IMR-90 (cell line): ENCODE measurements around the gene HOXB1. TPM values are rescaled to one million over a fixed set of nuclear protein-coding genes. Genes with fewer than 3 reads are reported as not detected.

Experiments
- ATAC-seq: fragments of 200-7000 bp; cut with Tn5 transposase; 2 replicates; pipeline ENCODE4 v1.9.1; 2020; ENCODE audit warnings: low read depth, mild to moderate bottlenecking, moderate library complexity
- BruUV-seq: library from RNA; stranded (reverse); fragments of 400-500 nt; replicated peaks from 2 replicates; lab custom pipeline; 2021; lab: Mats Ljungman, UMichigan
- CTCF ChIA-PET: fragments of 300-600 bp; formaldehyde crosslinking; extraction: SDS; loops from one replicate; lab custom pipeline; 2021; ENCODE audit warnings: antibody characterized with exemption; lab: Yijun Ruan, JAX
- POLR2A ChIA-PET: fragments of 300-600 bp; sonication (Branson Sonifier 250); formaldehyde crosslinking; loops from one replicate; lab custom pipeline; 2022; ENCODE audit warnings: antibody characterized with exemption; ENCODE audit not compliant: unreplicated experiment; lab: Charles Lee
- DNase-seq: peaks from one replicate; pipeline ENCODE4 v3.0.0; 2013
- H2AFZ ChIP-seq: replicated peaks from 2 replicates; pipeline ENCODE3; 2013; ENCODE audit warnings: low read length, mild to moderate bottlenecking; ENCODE audit not compliant: poor library complexity
- H2AK5ac ChIP-seq: 2 replicates; pipeline ENCODE4 v1.6.1; 2013; ENCODE audit warnings: low read depth, low read length, inconsistent platforms
- H2AK9ac ChIP-seq: replicated peaks from 2 replicates; pipeline ENCODE3; 2013; ENCODE audit warnings: mild to moderate bottlenecking, low read depth, low read length, moderate library complexity; ENCODE audit not compliant: poor library complexity
- H2BK120ac ChIP-seq: 2 replicates; pipeline ENCODE4 v1.6.1; 2013; ENCODE audit warnings: low read depth, low read length, inconsistent platforms
- H2BK15ac ChIP-seq: 3 replicates; pipeline ENCODE4 v1.6.1; 2013; ENCODE audit warnings: low read depth, low read length, inconsistent platforms
- H2BK20ac ChIP-seq: 2 replicates; pipeline ENCODE4 v1.6.1; 2013; ENCODE audit warnings: low read depth, mild to moderate bottlenecking, inconsistent platforms, low read length, moderate library complexity
- H2BK5ac ChIP-seq: 2 replicates; pipeline ENCODE4 v1.6.1; 2013; ENCODE audit warnings: mild to moderate bottlenecking, low read depth, low read length, inconsistent platforms; ENCODE audit not compliant: poor library complexity, severe bottlenecking
- H3K14ac ChIP-seq: replicated peaks from 2 replicates; pipeline ENCODE4 v1.6.1; 2013; ENCODE audit warnings: low read depth, low read length, inconsistent platforms
- H3K18ac ChIP-seq: 2 replicates; pipeline ENCODE4 v1.6.1; 2013; ENCODE audit warnings: low read depth, low read length, control low read depth
- H3K23ac ChIP-seq: 2 replicates; pipeline ENCODE4 v1.6.1; 2013; ENCODE audit warnings: low read depth, low read length, inconsistent platforms
- H3K27ac ChIP-seq: 2 replicates; pipeline ENCODE4 v1.5.1; 2013; ENCODE audit warnings: mild to moderate bottlenecking, control low read depth, low read length; ENCODE audit not compliant: insufficient read depth
- H3K27me3 ChIP-seq: 2 replicates; pipeline ENCODE4 v1.6.1; 2013; ENCODE audit warnings: low read length; ENCODE audit not compliant: control insufficient read depth, insufficient read depth
- H3K36me3 ChIP-seq: 2 replicates; pipeline ENCODE4 v1.6.1; 2013; ENCODE audit warnings: low read length, mixed read lengths; ENCODE audit not compliant: control insufficient read depth, insufficient read depth
- H3K4ac ChIP-seq: 2 replicates; pipeline ENCODE4 v1.6.1; 2013; ENCODE audit warnings: low read depth, low read length, inconsistent platforms
- H3K4me1 ChIP-seq: 2 replicates; pipeline ENCODE4 v1.6.1; 2013; ENCODE audit warnings: low read length, mixed read lengths; ENCODE audit not compliant: control insufficient read depth, insufficient read depth
- H3K4me2 ChIP-seq: 2 replicates; pipeline ENCODE4 v1.6.1; 2013; ENCODE audit warnings: low read depth, mild to moderate bottlenecking, control low read depth, low read length, moderate library complexity
- H3K4me3 ChIP-seq: 2 replicates; pipeline ENCODE4 v1.5.1; 2013; ENCODE audit warnings: low read depth, mild to moderate bottlenecking, control low read depth, low read length, moderate library complexity; ENCODE audit not compliant: insufficient read depth
- H3K56ac ChIP-seq: 2 replicates; pipeline ENCODE4 v1.6.1; 2013; ENCODE audit warnings: low read length, inconsistent platforms; ENCODE audit not compliant: insufficient read depth; ENCODE audit errors: extremely low read depth
- H3K79me1 ChIP-seq, 2 experiments: 2 replicates each; pipeline ENCODE4 v1.6.1; 2013; ENCODE audit warnings: low read length in 2 of 2, inconsistent platforms in 1 of 2, low read depth in 1 of 2
- H3K9ac ChIP-seq: 2 replicates; pipeline ENCODE4 v1.6.1; 2013; ENCODE audit warnings: low read depth, low read length, control low read depth
- H3K9me1 ChIP-seq: 2 replicates; pipeline ENCODE4 v1.6.1; 2013; ENCODE audit warnings: low read length, inconsistent platforms; ENCODE audit not compliant: insufficient read depth
- H3K9me3 ChIP-seq: 2 replicates; pipeline ENCODE4 v1.6.1; 2013; ENCODE audit warnings: low read length; ENCODE audit not compliant: control insufficient read depth, insufficient read depth
- H4K20me1 ChIP-seq: 2 replicates; pipeline ENCODE4 v1.6.1; 2013; ENCODE audit warnings: low read length, inconsistent platforms; ENCODE audit not compliant: insufficient read depth
- H4K5ac ChIP-seq: 2 replicates; pipeline ENCODE4 v1.6.1; 2013; ENCODE audit warnings: mild to moderate bottlenecking, low read depth, low read length, control low read depth
- H4K8ac ChIP-seq, 2 experiments: 2 replicates each; pipeline ENCODE4 v1.6.1; 2013; ENCODE audit warnings: low read depth in 2 of 2, low read length in 2 of 2, control low read depth in 1 of 2, inconsistent platforms in 1 of 2
- H4K91ac ChIP-seq: 2 replicates; pipeline ENCODE4 v1.6.1; 2013; ENCODE audit warnings: low read depth, low read length, inconsistent platforms; ENCODE audit not compliant: insufficient read depth
- BHLHE40 ChIP-seq: fragments of 150-350 bp; IDR thresholded peaks from 2 replicates; pipeline ENCODE4 v1.6.1; 2016; ENCODE audit warnings: mild to moderate bottlenecking, low read depth, low read length
- CEBPB ChIP-seq: IDR thresholded peaks from 2 replicates; pipeline ENCODE4 v1.6.1; 2012; ENCODE audit warnings: low read depth, low read length, improper control_type of control experiment
- CHD1 ChIP-seq: IDR thresholded peaks from 2 replicates; pipeline ENCODE4 v1.6.1; 2012; ENCODE audit warnings: low read depth, low read length, improper control_type of control experiment
- CTCF ChIP-seq: conservative IDR thresholded peaks from 2 replicates; pipeline ENCODE4 v1.5.1; 2012; ENCODE audit warnings: mild to moderate bottlenecking, low read depth, low read length, improper control_type of control experiment
- ELK1 ChIP-seq: fragments of 150-350 bp; IDR thresholded peaks from 2 replicates; pipeline ENCODE4 v1.6.1; 2016; ENCODE audit warnings: low read depth, mild to moderate bottlenecking, low read length, moderate library complexity, borderline replicate concordance
- FOS ChIP-seq: fragments of 150-350 bp; IDR thresholded peaks from 2 replicates; pipeline ENCODE4 v1.6.1; 2016; ENCODE audit warnings: low read depth, low read length
- MAFK ChIP-seq: IDR thresholded peaks from 2 replicates; pipeline ENCODE4 v1.6.1; 2012; ENCODE audit warnings: low read depth, low read length, improper control_type of control experiment
- MAZ ChIP-seq: IDR thresholded peaks from 2 replicates; pipeline ENCODE4 v1.6.1; 2012; ENCODE audit warnings: low read depth, mild to moderate bottlenecking, low read length, improper control_type of control experiment, moderate library complexity, borderline replicate concordance
- MXI1 ChIP-seq: IDR thresholded peaks from 2 replicates; pipeline ENCODE4 v1.6.1; 2012; ENCODE audit warnings: low read depth, mild to moderate bottlenecking, low read length, moderate library complexity, borderline replicate concordance
- NFE2L2 ChIP-seq: fragments of 150-350 bp; IDR thresholded peaks from 2 replicates; pipeline ENCODE4 v1.6.1; 2016; ENCODE audit warnings: low read depth, mild to moderate bottlenecking, low read length
- POLR2A ChIP-seq: IDR thresholded peaks from 2 replicates; pipeline ENCODE4 v1.6.1; 2012; ENCODE audit warnings: mild to moderate bottlenecking, low read depth, low read length
- RAD21 ChIP-seq: IDR thresholded peaks from 2 replicates; pipeline ENCODE4 v1.6.1; 2012; ENCODE audit warnings: low read length, improper control_type of control experiment
- RCOR1 ChIP-seq: IDR thresholded peaks from 2 replicates; pipeline ENCODE4 v1.6.1; 2012; ENCODE audit warnings: mild to moderate bottlenecking, low read length, improper control_type of control experiment; ENCODE audit not compliant: insufficient replicate concordance
- RFX5 ChIP-seq: IDR thresholded peaks from 2 replicates; pipeline ENCODE4 v1.8.0; 2012; ENCODE audit warnings: low read depth, mild to moderate bottlenecking, low read length, moderate library complexity
- SMC3 ChIP-seq: fragments of 150-350 bp; IDR thresholded peaks from 2 replicates; pipeline ENCODE4 v1.6.1; 2016; ENCODE audit warnings: low read depth, mild to moderate bottlenecking, antibody characterized with exemption, low read length, moderate library complexity
- USF2 ChIP-seq: fragments of 150-350 bp; IDR thresholded peaks from 2 replicates; pipeline ENCODE4 v1.6.1; 2017; ENCODE audit warnings: mild to moderate bottlenecking, antibody characterized with exemption, low read length, low read depth
- WGBS, 2 experiments: methylation state at CpG; one replicate each; pipeline versions ENCODE4 v1.1.5 to v1.1.7; 2013; ENCODE audit warnings: missing lambda C conversion rate in 2 of 2; ENCODE audit not compliant: insufficient read length in 1 of 2; ENCODE audit errors: extremely low coverage in 2 of 2; 5-methylcytosine and 5-hydroxymethylcytosine counted together
- dilution Hi-C: fragments of 300-500 bp; cut with HindIII; formaldehyde crosslinking; loops from one replicate; pipeline ENCODE4 v1.14.3; 2018; ENCODE audit warnings: low sequenced_read_pairs; ENCODE audit not compliant: unreplicated experiment
- in situ Hi-C: fragments of 300-500 bp; cut with MboI; formaldehyde crosslinking; loops from 3 replicates; pipeline ENCODE4 v1.14.3; 2019; ENCODE audit warnings: low sequenced_read_pairs, inconsistent platforms, mixed read lengths
- intact Hi-C: fragments of 100-400 bp; cut with micrococcal nuclease; formaldehyde crosslinking; loops from 2 replicates; pipeline ENCODE4 v1.10.0; 2022
- polyA plus RNA-seq, 3 experiments: library from polyadenylated mRNA; depleted of rRNA; stranded (reverse); fragments of >200 nt; gene quantifications; 2 replicates each; pipeline ENCODE4 v1.2.3, GENCODE V29; 2012; ENCODE audit warnings: low replicate concordance in 1 of 3
- total RNA-seq: library from RNA; depleted of rRNA; stranded (reverse); fragments of >200 nt; gene quantifications from 2 replicates; pipeline ENCODE4 v1.2.3, GENCODE V29; 2012

HOXB1 gene
- total and polyA plus RNA-seq, 2 of the 4 experiments (the other 2 are of a cell fraction), result not detected

- H3K56ac ChIP-seq, result peak overlapping the region; percentile 87
- H3K4me1 ChIP-seq, result peaks cover 19% of the 10 kb centered on the region
- H2BK5ac ChIP-seq, result peak overlapping the region; percentile 96
- peak overlapping the region; percentile 96 for H3K4ac ChIP-seq
- POLR2A ChIA-PET, result interaction anchor here (0.7 to 2.0 kb wide), 6 partner anchors 10 to 110 kb away, joined by 3 to 14 read pairs (median 3); partner anchors contain the start of gene HOXB5
- peak overlapping the region; percentile 89 for H4K91ac ChIP-seq
- peaks cover 21% of the 10 kb centered on the region for H3K9me1 ChIP-seq
- BruUV-seq, result no TSS peak
- peak overlapping the region; percentile 88 for H3K18ac ChIP-seq
- H3K4me3 ChIP-seq, result no peak overlapping the region
- H3K27ac ChIP-seq, result peak overlapping the region; percentile 86
- peak overlapping the region; percentile 76 for H4K5ac ChIP-seq
- dilution Hi-C loops, result no loop called here
- H3K27me3 ChIP-seq, result no peaks in the 10 kb centered on the region
- H2BK15ac ChIP-seq, result peak overlapping the region; percentile 98
- ATAC-seq (peak; percentile 12), DNase-seq (no peak)
- no peak for TF ChIP-seq BHLHE40
- no peak for TF ChIP-seq SMC3
- TF ChIP-seq MXI1, result no peak
- TF ChIP-seq FOS, result no peak
- no peak for TF ChIP-seq NFE2L2
- no peak for TF ChIP-seq RAD21
- TF ChIP-seq RFX5, result no peak
- no peak for TF ChIP-seq MAZ
- no peak for TF ChIP-seq MAFK
- no peak for TF ChIP-seq CEBPB
- no peak for TF ChIP-seq POLR2A
- TF ChIP-seq CTCF, result no peak
- TF ChIP-seq CHD1, result 0 out of 2 replicates have a peak, but pooled peaks have one; percentile 72
- no peak for TF ChIP-seq RCOR1
- TF ChIP-seq ELK1, result no peak
- TF ChIP-seq USF2, result 0 out of 2 replicates have a peak, but pooled peaks have one; percentile 7
- 48% methylated on average over 2 of the region's 6 CpGs; no CpG with 5 or more reads in 1 of the 2 experiments for WGBS, 2 experiments
- H2AK9ac ChIP-seq, result peak overlapping the region; percentile 6
- H2BK120ac ChIP-seq, result peak overlapping the region; percentile 99
- in situ Hi-C loops, result no loop called here
- H3K14ac ChIP-seq, result peak overlapping the region; percentile 97
- peaks cover 8% of the 10 kb centered on the region; the same call in 1 of the 2 replicates for H4K20me1 ChIP-seq
- H2AK5ac ChIP-seq, result peak overlapping the region; percentile 99
- CTCF ChIA-PET, result interaction anchor here (1.0 to 1.3 kb wide), 2 partner anchors 10 to 105 kb away, joined by 5 to 6 read pairs; no protein-coding TSS in a partner anchor
- H3K36me3 ChIP-seq, result no peaks in the 10 kb centered on the region
- no peaks in the 10 kb centered on the region for H3K9me3 ChIP-seq
- peak overlapping the region; percentile 88 to 96 for H4K8ac ChIP-seq
- H2BK20ac ChIP-seq, result peak overlapping the region; percentile 98
- H3K23ac ChIP-seq, result peak overlapping the region; percentile 93
- 0 out of 2 replicates have a peak overlapping the region, but pooled peaks have one; percentile 7 for H3K9ac ChIP-seq
- peaks cover 0 to 29% of the 10 kb centered on the region in 2 experiments; a peak in 3 of 4 replicates for H3K79me1 ChIP-seq
- intact Hi-C loops, result no loop called here
- H2AFZ ChIP-seq, result peak overlapping the region; percentile 68
- peak overlapping the region; percentile 30 for H3K4me2 ChIP-seq
Measured at GRCh38 chr17:48483004-48483403, 47.8 kb downstream of the HOXB1 start.
